ENCODE results near the gene RPTN. TPM values are rescaled to one million over a fixed set of nuclear protein-coding genes. Genes with fewer than 3 reads are reported as not detected.

Gene RPTN
- total RNA-seq, 1 experiment from 2014 or later, result not detected

GRCh38 chr1:152110365-152110859, 48.6 kb downstream of the RPTN start:
- CTCF ChIA-PET, result interaction anchor here (0.6 to 5.5 kb wide), 26 partner anchors 9 to 386 kb away, joined by 3 to 78 read pairs (median 3); no protein-coding TSS in a partner anchor
- Mint-ChIP-seq H3K4me3 (ENCODE audit: unreplicated experiment) (no peak overlapping the region), H3K9me3 (ENCODE audit: unreplicated experiment) (peaks cover 7% of the 10 kb centered on the region), H3K27me3 (ENCODE audit: insufficient read depth, unreplicated experiment) (no peaks in the 10 kb centered on the region), H3K27ac (ENCODE audit: low read depth, unreplicated experiment) (no peak overlapping the region), H3K4me1 (ENCODE audit: insufficient read depth, unreplicated experiment) (no peaks in the 10 kb centered on the region), H3K36me3 (ENCODE audit: insufficient read depth, unreplicated experiment) (no peaks in the 10 kb centered on the region)
- peak; percentile 84 for DNase-seq (ENCODE audit: unreplicated experiment)
- intact Hi-C loops (cut with micrococcal nuclease), result loop anchor here (2.0 kb wide), 1 partner anchor 32 kb away; no protein-coding TSS in a partner anchor
- TF ChIP-seq CTCF (IDR thresholded peaks at IDR 0.05; ENCODE audit: unreplicated experiment), result no peak
- POLR2A ChIA-PET, result interaction anchor here (0.6 to 4.5 kb wide), 32 partner anchors 9 to 727 kb away, joined by 3 to 45 read pairs (median 4); partner anchors contain the start of genes S100A10, S100A11, TCHHL1 and THEM4
- no TSS peak for BruUV-seq (replicated peaks)

GRCh38 chr1:152109998-152110294, 49.1 kb downstream of the RPTN start:
- DNase-seq (ENCODE audit: unreplicated experiment), result no peak
- intact Hi-C loops (cut with micrococcal nuclease), result loop anchor here (2.0 kb wide), 1 partner anchor 33 kb away; no protein-coding TSS in a partner anchor

GRCh38 chr1:152109231-152109997, 49.6 kb downstream of the RPTN start:
- Mint-ChIP-seq H3K27ac (ENCODE audit: low read depth, unreplicated experiment) (no peak overlapping the region), H3K36me3 (ENCODE audit: insufficient read depth, unreplicated experiment) (no peaks in the 10 kb centered on the region), H3K4me3 (ENCODE audit: unreplicated experiment) (no peak overlapping the region), H3K27me3 (ENCODE audit: insufficient read depth, unreplicated experiment) (no peaks in the 10 kb centered on the region), H3K4me1 (ENCODE audit: insufficient read depth, unreplicated experiment) (peaks cover 5% of the 10 kb centered on the region), H3K9me3 (ENCODE audit: unreplicated experiment) (peaks cover 7% of the 10 kb centered on the region)
- intact Hi-C loops (cut with micrococcal nuclease), result no loop called here
- no TSS peak for BruUV-seq (replicated peaks)
- no peak for TF ChIP-seq CTCF (IDR thresholded peaks at IDR 0.05; ENCODE audit: unreplicated experiment)
- peak; percentile 19 for DNase-seq (ENCODE audit: unreplicated experiment)
- ChIA-PET CTCF (interaction anchor here (0.5 to 5.5 kb wide), 26 partner anchors 8 to 761 kb away, joined by 3 to 78 read pairs (median 4); no protein-coding TSS in a partner anchor), POLR2A (interaction anchor here (0.6 to 4.5 kb wide), 28 partner anchors 12 to 201 kb away, joined by 3 to 45 read pairs (median 4); partner anchors contain the start of genes S100A10, S100A11, TCHHL1 and THEM4)

More at GRCh38 chr1:152109998-152110294, 49.1 kb downstream of the RPTN start:
- TF ChIP-seq CTCF (IDR thresholded peaks at IDR 0.05; ENCODE audit: unreplicated experiment), result no peak
- peaks cover 7% of the 10 kb centered on the region for H3K9me3 Mint-ChIP-seq (ENCODE audit: unreplicated experiment)
- H3K27me3 Mint-ChIP-seq (ENCODE audit: insufficient read depth, unreplicated experiment), result no peaks in the 10 kb centered on the region
- no peaks in the 10 kb centered on the region for H3K36me3 Mint-ChIP-seq (ENCODE audit: insufficient read depth, unreplicated experiment)
- peaks cover 4% of the 10 kb centered on the region for H3K4me1 Mint-ChIP-seq (ENCODE audit: insufficient read depth, unreplicated experiment)
- ChIA-PET POLR2A (interaction anchor here (0.7 to 4.5 kb wide), 26 partner anchors 13 to 201 kb away, joined by 3 to 45 read pairs (median 4); partner anchors contain the start of genes S100A10, S100A11, TCHHL1 and THEM4), CTCF (interaction anchor here (0.6 to 5.5 kb wide), 24 partner anchors 9 to 350 kb away, joined by 3 to 78 read pairs (median 4); no protein-coding TSS in a partner anchor)
- H3K27ac Mint-ChIP-seq (ENCODE audit: low read depth, unreplicated experiment), result no peak overlapping the region
- BruUV-seq (replicated peaks), result no TSS peak
- no peak overlapping the region for H3K4me3 Mint-ChIP-seq (ENCODE audit: unreplicated experiment)

- no peak for DNase-seq (ENCODE audit: unreplicated experiment)
These were observed 50.2 kb downstream of the RPTN start for GRCh38 chr1:152108882-152109222.

More at GRCh38 chr1:152108882-152109222, 50.2 kb downstream of the RPTN start:
- POLR2A ChIA-PET, result interaction anchor here (0.6 to 4.5 kb wide), 12 partner anchors 18 to 200 kb away, joined by 3 to 45 read pairs (median 4); partner anchors contain the start of gene THEM4
- TF ChIP-seq CTCF (IDR thresholded peaks at IDR 0.05; ENCODE audit: unreplicated experiment), result no peak
- Mint-ChIP-seq H3K27me3 (ENCODE audit: insufficient read depth, unreplicated experiment) (no peaks in the 10 kb centered on the region), H3K9me3 (ENCODE audit: unreplicated experiment) (peaks cover 7% of the 10 kb centered on the region), H3K27ac (ENCODE audit: low read depth, unreplicated experiment) (no peak overlapping the region), H3K4me1 (ENCODE audit: insufficient read depth, unreplicated experiment) (peaks cover 5% of the 10 kb centered on the region), H3K4me3 (ENCODE audit: unreplicated experiment) (no peak overlapping the region), H3K36me3 (ENCODE audit: insufficient read depth, unreplicated experiment) (no peaks in the 10 kb centered on the region)
- intact Hi-C loops (cut with micrococcal nuclease), result no loop called here
- BruUV-seq (replicated peaks), result no TSS peak
- CTCF ChIA-PET, result interaction anchor here (0.8 to 5.5 kb wide), 8 partner anchors 16 to 140 kb away, joined by 3 to 78 read pairs (median 6); no protein-coding TSS in a partner anchor
